ENCODE data around the gene SOX8.

DNA sequence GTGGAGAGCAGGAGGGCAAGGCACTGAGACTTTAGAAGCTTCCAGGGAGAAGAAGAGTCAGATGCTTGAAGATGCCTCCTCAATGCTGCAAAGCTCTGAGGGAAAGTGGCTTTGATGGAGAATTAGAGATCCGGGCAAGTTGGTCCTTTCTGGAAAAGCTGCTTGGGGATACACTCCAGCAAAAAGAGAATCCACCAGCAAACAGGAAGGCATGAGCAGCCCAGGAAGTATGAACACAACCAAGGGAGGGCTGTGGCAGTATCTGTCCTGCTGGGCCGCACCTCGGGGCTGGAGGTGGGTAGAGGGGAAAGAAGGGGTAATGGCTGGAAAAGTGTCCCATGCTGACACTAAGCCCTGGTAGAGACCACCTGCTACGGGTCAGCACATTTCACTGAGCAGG, 16.1 kb upstream of the SOX8 start:
- TF ChIP-seq, protein P1, sequence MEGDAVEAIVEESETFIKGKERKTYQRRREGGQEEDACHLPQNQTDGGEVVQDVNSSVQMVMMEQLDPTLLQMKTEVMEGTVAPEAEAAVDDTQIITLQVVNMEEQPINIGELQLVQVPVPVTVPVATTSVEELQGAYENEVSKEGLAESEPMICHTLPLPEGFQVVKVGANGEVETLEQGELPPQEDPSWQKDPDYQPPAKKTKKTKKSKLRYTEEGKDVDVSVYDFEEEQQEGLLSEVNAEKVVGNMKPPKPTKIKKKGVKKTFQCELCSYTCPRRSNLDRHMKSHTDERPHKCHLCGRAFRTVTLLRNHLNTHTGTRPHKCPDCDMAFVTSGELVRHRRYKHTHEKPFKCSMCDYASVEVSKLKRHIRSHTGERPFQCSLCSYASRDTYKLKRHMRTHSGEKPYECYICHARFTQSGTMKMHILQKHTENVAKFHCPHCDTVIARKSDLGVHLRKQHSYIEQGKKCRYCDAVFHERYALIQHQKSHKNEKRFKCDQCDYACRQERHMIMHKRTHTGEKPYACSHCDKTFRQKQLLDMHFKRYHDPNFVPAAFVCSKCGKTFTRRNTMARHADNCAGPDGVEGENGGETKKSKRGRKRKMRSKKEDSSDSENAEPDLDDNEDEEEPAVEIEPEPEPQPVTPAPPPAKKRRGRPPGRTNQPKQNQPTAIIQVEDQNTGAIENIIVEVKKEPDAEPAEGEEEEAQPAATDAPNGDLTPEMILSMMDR (IDR thresholded peaks at IDR 0.05 in 2 of 3, conservative IDR thresholded peaks at IDR 0.05 in 1 of 3; ENCODE audit: borderline replicate concordance in 1 of 3, insufficient read depth in 1 of 3, low read depth in 2 of 3, low read length in 2 of 3), result no peak
- TF ChIP-seq CEBPB (IDR thresholded peaks at IDR 0.05; ENCODE audit: low read depth) (no peak), POLR2AphosphoS5 (IDR thresholded peaks at IDR 0.05; ENCODE audit: low read depth, low read length) (no peak), SIN3A (IDR thresholded peaks at IDR 0.05; ENCODE audit: low read depth) (no peak), RAD21 (IDR thresholded peaks at IDR 0.05; ENCODE audit: low read depth) (no peak), EZH2 (IDR thresholded peaks at IDR 0.05) (no peak), POLR2A (IDR thresholded peaks at IDR 0.05; ENCODE audit: borderline replicate concordance, extremely low read depth, insufficient read depth, insufficient read length) (no peak), ZNF274 (IDR thresholded peaks at IDR 0.05; ENCODE audit: low read depth, low read length) (no peak), JUND (IDR thresholded peaks at IDR 0.05) (no peak), MAX (IDR thresholded peaks at IDR 0.05) (no peak)
- TF ChIP-seq, protein P2, sequence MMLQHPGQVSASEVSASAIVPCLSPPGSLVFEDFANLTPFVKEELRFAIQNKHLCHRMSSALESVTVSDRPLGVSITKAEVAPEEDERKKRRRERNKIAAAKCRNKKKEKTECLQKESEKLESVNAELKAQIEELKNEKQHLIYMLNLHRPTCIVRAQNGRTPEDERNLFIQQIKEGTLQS (IDR thresholded peaks at IDR 0.05), result no peak
